Measurements from ENCODE around the gene SAMD13. TPM values are rescaled to one million over a fixed set of nuclear protein-coding genes. Genes with fewer than 3 reads are reported as not detected.
A peak's percentile ranks its signal among the peaks of the same experiment; 100 is the strongest.

SAMD13 gene
- total RNA-seq, 1 experiment from 2014 or later, result 2.2 TPM

- Histone ChIP-seq H3K36me3 (ENCODE audit: control insufficient read depth, insufficient read depth, low read length) (no peaks in the 10 kb centered on the region), H3K4me3 (ENCODE audit: low read depth in 2 of 2, low read length in 2 of 2) (peak overlapping the region; percentile 78 to 86), H3K9me3 (ENCODE audit: control insufficient read depth, insufficient read depth, low read depth, low read length) (no peaks in the 10 kb centered on the region), H3K27ac (ENCODE audit: low read length) (no peak overlapping the region), H3K27me3 (ENCODE audit: control insufficient read depth, insufficient read depth, low read length) (no peaks in the 10 kb centered on the region), H3K4me1 (ENCODE audit: control insufficient read depth, insufficient read depth, low read length) (peaks cover 40% of the 10 kb centered on the region)
- ChIA-PET POLR2A (interaction anchor here (0.6 kb wide), 1 partner anchor 32 kb away, joined by 3 read pairs; no protein-coding TSS in a partner anchor), CTCF (interaction anchor here (0.7 kb wide), 1 partner anchor 135 kb away, joined by 3 read pairs; no protein-coding TSS in a partner anchor)
- intact Hi-C loops (cut with micrococcal nuclease; ENCODE audit: unreplicated experiment), result no loop called here
- TF ChIP-seq CTCF (IDR thresholded peaks at IDR 0.05), result no peak
- no peak for TF ChIP-seq POLR2AphosphoS5 (IDR thresholded peaks at IDR 0.05; ENCODE audit: low read depth, low read length)
- TF ChIP-seq TCF7L2 (IDR thresholded peaks at IDR 0.05; ENCODE audit: low read depth, low read length), result no peak
- TF ChIP-seq SIN3A (IDR thresholded peaks at IDR 0.05; ENCODE audit: borderline replicate concordance, insufficient read depth, low read depth, low read length), result no peak
- TF ChIP-seq REST (IDR thresholded peaks at IDR 0.05; ENCODE audit: insufficient read depth in 1 of 2, low read depth in 2 of 2, low read length in 1 of 2), result no peak
- BruUV-seq (replicated peaks), result no TSS peak
- in situ Hi-C loops (cut with HindIII; ENCODE audit: low pct_unique_long_range_greater_than_20kb, low sequenced_read_pairs), result no loop called here
- ATAC-seq (peak; percentile 24; the same call in 1 of the 2 replicates), DNase-seq (ENCODE audit: low read depth, low spot score) (no peak)
Observed at GRCh38 chr1:84297546-84298244, 3.8 kb upstream of the SAMD13 start.

GRCh38 chr1:84298328-84298683 is 3.2 kb upstream of the SAMD13 start:
- peak; percentile 85 for ATAC-seq

More at GRCh38 chr1:84298328-84298683, 3.2 kb upstream of the SAMD13 start:
- CTCF ChIA-PET, result interaction anchor here (0.7 kb wide), 1 partner anchor 135 kb away, joined by 3 read pairs; no protein-coding TSS in a partner anchor
- intact Hi-C loops (cut with micrococcal nuclease; ENCODE audit: unreplicated experiment) (no loop called here), in situ Hi-C loops (cut with HindIII; ENCODE audit: low pct_unique_long_range_greater_than_20kb, low sequenced_read_pairs) (no loop called here)
- no peaks in the 10 kb centered on the region for H3K9me3 ChIP-seq (ENCODE audit: control insufficient read depth, insufficient read depth, low read depth, low read length)
- TF ChIP-seq TCF7L2 (IDR thresholded peaks at IDR 0.05; ENCODE audit: low read depth, low read length), result peak; percentile 82
- TF ChIP-seq CTCF (IDR thresholded peaks at IDR 0.05), result no peak
- no peaks in the 10 kb centered on the region for H3K36me3 ChIP-seq (ENCODE audit: control insufficient read depth, insufficient read depth, low read length)
- BruUV-seq (replicated peaks), result no TSS peak
- DNase-seq (ENCODE audit: low read depth, low spot score), result no peak
- H3K27ac ChIP-seq (ENCODE audit: low read length), result peak overlapping the region; percentile 79
- POLR2A ChIA-PET, result interaction anchor here (0.6 kb wide), 1 partner anchor 33 kb away, joined by 3 read pairs; no protein-coding TSS in a partner anchor
- H3K27me3 ChIP-seq (ENCODE audit: control insufficient read depth, insufficient read depth, low read length), result no peaks in the 10 kb centered on the region
- peak overlapping the region; percentile 78 to 86 for H3K4me3 ChIP-seq (ENCODE audit: low read depth in 2 of 2, low read length in 2 of 2)
- H3K4me1 ChIP-seq (ENCODE audit: control insufficient read depth, insufficient read depth, low read length), result peaks cover 47% of the 10 kb centered on the region

Data from Panc1 (cell line).